Spleen (tissue), 11 donors: ENCODE data around the gene CNST. TPM values are rescaled to one million over a fixed set of nuclear protein-coding genes. Genes with fewer than 3 reads are reported as not detected.
"Not testable (repeated sequence)": the region's sequence is repeated elsewhere in the genome, so short reads cannot be mapped to it uniquely, and the experiment has no call there.

Experiments
- DNase-seq: peaks from one replicate; pipeline ENCODE4 v3.0.0-alpha.2; 2020
- H3K27ac ChIP-seq, 8 donors: fragments of 200-600 bp; sonication (generic) in 7 of 8; 1 replicate in 4 of 8; 2 replicates in 4 of 8; pipeline versions ENCODE4 v1.5.0 to v1.8.0; 2016 to 2021; ENCODE audit warnings: inconsistent platforms in 4 of 8, mild to moderate bottlenecking in 4 of 8, moderate library complexity in 1 of 8
- H3K27me3 ChIP-seq, 7 donors: fragments of 200-600 bp; sonication (generic) in 6 of 7; replicated peaks in 1 of 7; 1 replicate in 4 of 7; 2 replicates in 3 of 7; pipeline versions ENCODE4 v1.5.0 to v1.8.0; 2016 to 2021; ENCODE audit warnings: inconsistent platforms in 3 of 7, mild to moderate bottlenecking in 1 of 7
- H3K36me3 ChIP-seq, 6 donors: fragments of 200-600 bp; sonication (generic) in 5 of 6; 1 replicate in 4 of 6; 2 replicates in 2 of 6; pipeline versions ENCODE4 v1.5.0 to v1.8.0; 2016 to 2021; ENCODE audit warnings: inconsistent platforms in 2 of 6
- H3K4me1 ChIP-seq, 6 donors: fragments of 200-600 bp; sonication (generic) in 5 of 6; 1 replicate in 3 of 6; 2 replicates in 3 of 6; pipeline versions ENCODE4 v1.5.0 to v1.8.0; 2016 to 2021; ENCODE audit warnings: inconsistent platforms in 3 of 6
- H3K4me3 ChIP-seq, 8 donors: fragments of 200-600 bp; sonication (generic) in 7 of 8; 1 replicate in 4 of 8; 2 replicates in 4 of 8; pipeline versions ENCODE4 v1.5.0 to v1.8.0; 2016 to 2021; ENCODE audit warnings: inconsistent platforms in 4 of 8, mild to moderate bottlenecking in 4 of 8, moderate library complexity in 2 of 8
- H3K9me3 ChIP-seq, 8 donors: fragments of 200-600 bp; sonication (generic) in 7 of 8; 1 replicate in 4 of 8; 2 replicates in 4 of 8; pipeline versions ENCODE4 v1.5.0 to v1.8.0; 2016 to 2021; ENCODE audit warnings: inconsistent platforms in 4 of 8
- POLR2A ChIP-seq, 3 donors: fragments of 450-650 bp; IDR thresholded peaks; one replicate each; pipeline ENCODE4 v1.5.1; 2017; ENCODE audit warnings: antibody characterized with exemption in 3 of 3, mild to moderate bottlenecking in 1 of 3
- POLR2AphosphoS5 ChIP-seq, 3 donors: sonication (generic); formaldehyde crosslinking; IDR thresholded peaks; one replicate each; pipeline ENCODE4 v1.5.1; 2017; ENCODE audit warnings: antibody characterized with exemption in 3 of 3
- WGBS, 5 donors: extraction: QIAGEN DNeasy Blood & Tissue Kit in 3 of 5; methylation state at CpG; one replicate each; pipeline versions ENCODE4 v1.1.5 to v1.1.7; 2013 to 2018; 5-methylcytosine and 5-hydroxymethylcytosine counted together
- intact Hi-C: fragments of 100-400 bp; cut with DNase I; formaldehyde crosslinking; loops from one replicate; pipeline ENCODE4 v1.15.0; 2023; ENCODE audit warnings: low total_unique reads
- polyA plus RNA-seq, 3 donors: library from polyadenylated mRNA; stranded (reverse); fragments of 200-250 nt; gene quantifications; one replicate each; pipeline ENCODE4 v1.2.1, GENCODE V29; 2013
- total RNA-seq, 7 donors: library from RNA; depleted of rRNA in 3 of 7; stranded (reverse); fragments of >200 nt in 3 of 7; fragmentation: NEBNext Ultra II Directional in 4 of 7; extraction: Animal tissue kit (Norgen Biotek cat#: 25700) in 4 of 7; gene quantifications; one replicate each; pipeline versions ENCODE4 v1.1.0 to v1.2.1, GENCODE V29; 2016 to 2021
- TF ChIP-seq, protein P1 (sequence below), 11 experiments: fragments of 200-600 bp in 7 of 11; fragments of 450-650 bp in 4 of 11; sonication (generic) in 4 of 11; IDR thresholded peaks in 8 of 11; conservative IDR thresholded peaks in 3 of 11; 1 replicate in 7 of 11; 2 replicates in 4 of 11; pipeline versions ENCODE4 v1.4.0 to v1.8.0; 2016 to 2021; ENCODE audit warnings: antibody characterized with exemption in 11 of 11, inconsistent platforms in 4 of 11, mild to moderate bottlenecking in 1 of 11
- donor health status: healthy with polysubstance abuse.
- donor health status: DM: no; HTN: no; CAD: no; lungs with moderate emphysema.
- donor health status: DM: no; HTN: no; CAD: no.
- donor health status: Bipolar disorder and iron deficiency.
- donor health status: healthy.
- donor health status: DM: no; HTN: no; CAD: no.
- donor health status: DM: yes; HTN: yes; CAD: no.

Gene CNST
- total and polyA plus RNA-seq, 10 donors = 7.5 to 40.5 (median 30.0) TPM

DNA sequence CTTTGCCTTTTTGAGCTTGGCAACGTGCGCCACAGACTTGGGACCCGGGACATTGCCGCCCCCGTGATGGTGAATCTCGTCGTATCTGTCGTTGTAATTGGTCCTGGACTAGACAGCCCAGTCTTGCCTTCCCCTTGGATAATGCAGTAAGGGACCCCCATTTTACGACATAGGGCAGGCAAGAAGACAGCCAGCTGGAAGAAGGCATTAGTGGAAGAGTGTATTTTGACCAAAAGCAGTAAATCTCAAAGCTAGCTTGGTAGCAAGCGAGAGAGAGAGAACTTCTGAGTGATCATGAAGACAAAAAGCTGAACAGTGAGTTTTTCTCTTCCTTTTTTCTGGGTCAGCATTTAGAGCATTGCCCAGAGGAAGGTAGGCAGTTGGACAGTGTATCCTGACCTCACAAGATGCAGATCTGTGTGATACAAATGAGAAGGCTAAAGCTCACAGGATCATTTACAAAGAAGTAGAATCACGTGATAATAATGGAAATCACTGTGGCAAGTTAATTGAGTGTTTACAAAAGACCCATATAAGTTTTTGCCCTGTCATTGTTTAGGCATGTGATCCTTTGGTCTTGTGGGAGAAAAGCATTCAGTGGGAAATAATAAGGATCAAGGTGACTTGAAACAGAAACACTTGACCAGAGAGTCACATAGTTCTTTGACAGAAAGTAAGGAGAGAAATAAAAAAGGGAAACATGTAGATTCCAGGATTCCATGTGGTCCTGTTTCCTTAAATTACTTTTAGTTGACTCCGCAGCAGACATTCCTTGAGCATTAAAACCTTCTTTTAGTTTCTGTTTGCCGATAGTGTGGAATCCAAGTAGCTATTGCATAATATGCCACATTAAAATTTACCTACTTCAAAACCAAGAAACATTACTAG, 66.3 kb downstream of the CNST start:
- 92 to 98% (median 96%) methylated on average over 13 of the region's 13 CpGs for WGBS, 5 donors

DNA sequence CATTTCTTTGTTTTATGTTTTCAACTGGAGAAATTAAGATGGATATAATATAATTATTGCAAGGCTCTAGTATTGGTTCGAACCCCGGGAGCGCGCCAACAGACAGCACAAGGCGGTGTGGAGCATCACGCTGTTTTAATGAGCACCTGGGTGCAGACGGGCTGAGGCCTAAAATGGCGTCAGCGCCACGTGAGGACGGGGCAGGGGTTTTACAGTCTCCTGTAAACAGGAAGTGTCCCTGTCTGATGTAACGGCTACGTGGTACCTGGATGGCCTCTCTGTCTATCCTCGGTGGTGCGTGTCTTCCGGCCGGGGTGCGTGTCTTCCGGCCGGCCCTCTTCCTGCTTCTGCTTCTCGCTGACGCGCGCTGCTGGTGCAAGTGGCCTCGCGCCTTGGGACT, 68.4 kb downstream of the CNST start:
- H3K4me1 ChIP-seq, H3K9me3 ChIP-seq, intact Hi-C loops, H3K27me3 ChIP-seq, DNase-seq, H3K4me3 ChIP-seq, H3K27ac ChIP-seq: not testable (repeated sequence)
- 89 to 97% (median 93%) methylated on average over 13 to 26 of the region's 26 CpGs for WGBS, 5 donors
- H3K36me3 ChIP-seq = peaks cover 0 to 84% (median 26%) of the 10 kb centered on the region in 6 donors

More for the DNA sequence above, 66.3 kb downstream of the CNST start:
- peak overlapping the region in 1 of 8 donors; percentile 33 for H3K27ac ChIP-seq
- no peaks in the 10 kb centered on the region for H3K9me3 ChIP-seq
- no peaks in the 10 kb centered on the region for H3K27me3 ChIP-seq
- intact Hi-C loops = no loop called here
- peaks cover 0 to 83% (median 23%) of the 10 kb centered on the region in 6 donors for H3K36me3 ChIP-seq
- no peak for TF ChIP-seq POLR2AphosphoS5 (IDR thresholded peaks at IDR 0.05)
- TF ChIP-seq POLR2A (IDR thresholded peaks at IDR 0.05) = no peak
- TF ChIP-seq, protein P1, sequence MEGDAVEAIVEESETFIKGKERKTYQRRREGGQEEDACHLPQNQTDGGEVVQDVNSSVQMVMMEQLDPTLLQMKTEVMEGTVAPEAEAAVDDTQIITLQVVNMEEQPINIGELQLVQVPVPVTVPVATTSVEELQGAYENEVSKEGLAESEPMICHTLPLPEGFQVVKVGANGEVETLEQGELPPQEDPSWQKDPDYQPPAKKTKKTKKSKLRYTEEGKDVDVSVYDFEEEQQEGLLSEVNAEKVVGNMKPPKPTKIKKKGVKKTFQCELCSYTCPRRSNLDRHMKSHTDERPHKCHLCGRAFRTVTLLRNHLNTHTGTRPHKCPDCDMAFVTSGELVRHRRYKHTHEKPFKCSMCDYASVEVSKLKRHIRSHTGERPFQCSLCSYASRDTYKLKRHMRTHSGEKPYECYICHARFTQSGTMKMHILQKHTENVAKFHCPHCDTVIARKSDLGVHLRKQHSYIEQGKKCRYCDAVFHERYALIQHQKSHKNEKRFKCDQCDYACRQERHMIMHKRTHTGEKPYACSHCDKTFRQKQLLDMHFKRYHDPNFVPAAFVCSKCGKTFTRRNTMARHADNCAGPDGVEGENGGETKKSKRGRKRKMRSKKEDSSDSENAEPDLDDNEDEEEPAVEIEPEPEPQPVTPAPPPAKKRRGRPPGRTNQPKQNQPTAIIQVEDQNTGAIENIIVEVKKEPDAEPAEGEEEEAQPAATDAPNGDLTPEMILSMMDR (IDR thresholded peaks at IDR 0.05 in 8 of 11, conservative IDR thresholded peaks at IDR 0.05 in 3 of 11) = no peak
- DNase-seq = no peak
- H3K4me1 ChIP-seq = peaks cover 0 to 11% (median 0%) of the 10 kb centered on the region in 6 donors
- no peak overlapping the region for H3K4me3 ChIP-seq

DNA sequence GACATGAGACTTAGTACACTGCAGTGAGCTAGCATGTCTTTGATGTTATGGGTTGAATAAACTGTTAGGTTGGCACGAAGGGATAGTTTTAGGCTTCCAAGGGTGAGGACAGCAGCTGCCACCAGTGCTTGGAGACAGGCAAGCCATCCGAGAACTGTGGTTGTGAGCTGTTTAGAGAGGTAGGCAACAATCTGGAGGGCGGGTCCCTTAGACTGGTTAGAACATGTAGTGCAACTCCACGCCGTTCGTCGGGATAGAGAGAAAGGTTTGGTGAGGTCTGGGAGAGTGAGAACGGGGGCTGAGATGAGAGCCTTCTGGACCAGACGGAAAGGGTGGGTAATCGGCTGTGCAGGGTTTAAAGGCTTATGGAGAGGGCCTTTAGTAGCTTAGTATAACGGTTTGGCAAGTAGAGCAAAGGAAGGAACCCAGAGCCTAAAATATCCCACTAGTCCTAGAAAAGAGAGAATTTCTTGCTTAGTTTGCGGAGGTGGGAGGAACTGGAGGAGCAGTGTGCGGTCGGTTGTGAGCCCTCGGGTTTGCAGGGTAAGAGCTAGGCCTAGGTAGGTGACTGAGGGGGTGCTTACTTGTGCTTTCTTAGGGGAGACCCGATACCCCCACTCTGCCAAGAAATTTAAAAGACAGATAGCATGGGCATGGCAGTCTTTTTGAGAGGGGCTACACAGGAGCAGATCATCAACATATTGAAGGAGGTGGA, 72.8 kb downstream of the CNST start:
- peak overlapping the region in 3 of 8 donors; percentile 5 to 30 (median 10) for H3K27ac ChIP-seq
- intact Hi-C loops = no loop called here
- DNase-seq = no peak
- no peaks in the 10 kb centered on the region for H3K9me3 ChIP-seq
- H3K27me3 ChIP-seq = no peaks in the 10 kb centered on the region
- H3K4me1 ChIP-seq = no peaks in the 10 kb centered on the region
- no peak overlapping the region for H3K4me3 ChIP-seq
- 91 to 96% (median 94%) methylated on average over 16 of the region's 16 CpGs for WGBS, 5 donors
- TF ChIP-seq, protein P1 (IDR thresholded peaks at IDR 0.05 in 8 of 11, conservative IDR thresholded peaks at IDR 0.05 in 3 of 11) = no peak
- no peak for TF ChIP-seq POLR2A (IDR thresholded peaks at IDR 0.05)
- no peak for TF ChIP-seq POLR2AphosphoS5 (IDR thresholded peaks at IDR 0.05)
- peaks cover 0 to 92% (median 33%) of the 10 kb centered on the region in 6 donors for H3K36me3 ChIP-seq

DNA sequence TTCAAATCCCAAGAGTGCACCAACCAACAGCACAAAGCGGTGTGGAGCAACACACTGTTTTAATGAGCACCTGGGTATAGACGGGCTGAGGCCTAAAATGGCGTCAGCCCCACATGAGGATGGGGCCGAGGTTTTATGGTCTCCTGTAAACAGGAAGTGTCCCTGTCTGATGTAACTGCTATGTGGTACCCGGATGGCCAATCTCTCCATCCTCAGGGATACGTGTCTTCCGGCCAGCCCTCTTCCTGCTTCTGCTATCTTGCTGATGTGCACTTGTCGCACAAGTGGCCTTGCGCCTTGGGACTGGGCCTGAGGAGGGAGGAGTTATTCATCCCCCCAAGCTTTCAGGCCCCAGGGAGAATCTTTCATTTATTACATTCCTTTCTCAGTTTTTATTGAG, 73.5 kb downstream of the CNST start:
- Histone ChIP-seq H3K4me3 (no peak overlapping the region), H3K9me3 (no peaks in the 10 kb centered on the region), H3K27ac (peak overlapping the region in 3 of 8 donors; percentile 5 to 30 (median 10)), H3K36me3 (peaks cover 0 to 92% (median 31%) of the 10 kb centered on the region in 6 donors), H3K27me3 (no peaks in the 10 kb centered on the region), H3K4me1 (no peaks in the 10 kb centered on the region)
- intact Hi-C loops = no loop called here
- DNase-seq = no peak
- no peak for TF ChIP-seq POLR2A (IDR thresholded peaks at IDR 0.05)
- peak in 1 of 3 donors; percentile 32 for TF ChIP-seq POLR2AphosphoS5 (IDR thresholded peaks at IDR 0.05)
- WGBS, 5 donors = 63 to 79% (median 64%) methylated on average over 8 to 9 of the region's 9 CpGs

DNA sequence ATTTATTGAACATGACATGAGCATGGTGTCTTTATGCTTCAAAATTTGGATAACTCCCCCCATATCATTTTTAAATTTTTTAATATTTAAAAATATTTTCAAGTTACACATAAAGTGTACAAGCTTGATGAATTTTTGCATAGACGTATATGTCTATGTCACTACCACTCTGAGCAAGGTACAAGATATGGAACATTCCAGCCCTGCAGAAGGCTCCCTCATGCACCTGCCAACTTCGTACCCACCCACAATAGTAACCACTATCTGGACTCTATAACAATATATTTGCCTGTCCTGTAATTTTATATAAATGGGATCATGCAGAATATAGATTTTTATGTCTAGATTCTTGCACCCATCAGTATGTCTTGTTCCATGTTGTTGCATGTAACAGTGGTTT, 74.5 kb downstream of the CNST start:
- Histone ChIP-seq H3K9me3 (no peaks in the 10 kb centered on the region), H3K36me3 (peaks cover 0 to 94% (median 36%) of the 10 kb centered on the region in 6 donors), H3K4me3 (no peak overlapping the region), H3K4me1 (no peaks in the 10 kb centered on the region), H3K27ac (no peak overlapping the region), H3K27me3 (no peaks in the 10 kb centered on the region)
- intact Hi-C loops = no loop called here
- TF ChIP-seq POLR2AphosphoS5 (IDR thresholded peaks at IDR 0.05) (no peak), POLR2A (IDR thresholded peaks at IDR 0.05) (no peak)
- TF ChIP-seq, protein P1 (IDR thresholded peaks at IDR 0.05 in 8 of 11, conservative IDR thresholded peaks at IDR 0.05 in 3 of 11) = no peak
- DNase-seq = no peak
- WGBS, 5 donors = 94 to 99% (median 95%) methylated on average over 2 of the region's 2 CpGs
